ENCODE measurements around the gene ZNF80.
"Not testable (repeated sequence)": the region's sequence is repeated elsewhere in the genome, so short reads cannot be mapped to it uniquely, and the experiment has no call there.

ZNF80 gene

GRCh38 chr3:114237478-114237877 lies at the start of gene ZNF80:
Gene ZNF80 (minus strand): TSS chr3:114237578. CDS start chr3:114237074, 504 bp downstream.
- DNase-seq; H3K27me3 ChIP-seq (replicated peaks; ENCODE audit: insufficient read depth, low read length); H3K79me2 ChIP-seq (ENCODE audit: low read length); H4K20me1 ChIP-seq (ENCODE audit: insufficient read depth, low read length); H3K4me2 ChIP-seq (ENCODE audit: low read depth, low read length); H3K4me1 ChIP-seq (ENCODE audit: low read length); H3K4me3 ChIP-seq (ENCODE audit: low read length); H3K9ac ChIP-seq (ENCODE audit: low read length); H3K9me2 ChIP-seq (replicated peaks; ENCODE audit: insufficient read depth, low read length); H3F3A ChIP-seq (ENCODE audit: insufficient read depth, low read length); H3K9me3 ChIP-seq (replicated peaks; ENCODE audit: insufficient read depth, low read length); H3K27ac ChIP-seq (ENCODE audit: low read length); H2AFZ ChIP-seq (ENCODE audit: low read length); H3K36me3 ChIP-seq (replicated peaks; ENCODE audit: insufficient read depth, low read length): not testable (repeated sequence)

GRCh38 chr3:114286266-114286665 lies 48.9 kb upstream of the ZNF80 start:
- no peaks in the 10 kb centered on the region for H3K27me3 ChIP-seq (replicated peaks; ENCODE audit: insufficient read depth, low read length)
- H3K27ac ChIP-seq (ENCODE audit: low read length) = no peak overlapping the region
- no peaks in the 10 kb centered on the region for H3K9me3 ChIP-seq (replicated peaks; ENCODE audit: insufficient read depth, low read length)
- no peaks in the 10 kb centered on the region for H3K36me3 ChIP-seq (replicated peaks; ENCODE audit: insufficient read depth, low read length)
- H3K9me2 ChIP-seq (replicated peaks; ENCODE audit: insufficient read depth, low read length) = no peaks in the 10 kb centered on the region
- DNase-seq = no peak
- H4K20me1 ChIP-seq (ENCODE audit: insufficient read depth, low read length) = no peaks in the 10 kb centered on the region
- H3F3A ChIP-seq (ENCODE audit: insufficient read depth, low read length) = peaks cover 14% of the 10 kb centered on the region
- no peak overlapping the region for H3K4me2 ChIP-seq (ENCODE audit: low read depth, low read length)
- no peak overlapping the region for H2AFZ ChIP-seq (ENCODE audit: low read length)
- no peaks in the 10 kb centered on the region for H3K79me2 ChIP-seq (ENCODE audit: low read length)
- H3K4me1 ChIP-seq (ENCODE audit: low read length) = peaks cover 9% of the 10 kb centered on the region
- TF ChIP-seq CTCF (IDR thresholded peaks at IDR 0.05; ENCODE audit: low read length) = no peak
- no peak for TF ChIP-seq EZH2 (optimal IDR thresholded peaks at IDR 0.05; ENCODE audit: low read depth, low read length)
- TF ChIP-seq EZH2phosphoT487 (IDR thresholded peaks at IDR 0.05; ENCODE audit: low read length) = no peak
- H3K4me3 ChIP-seq (ENCODE audit: low read length) = no peak overlapping the region
- no peak overlapping the region for H3K9ac ChIP-seq (ENCODE audit: low read length)

- Histone ChIP-seq H3K9me2 (replicated peaks; ENCODE audit: insufficient read depth, low read length) (no peaks in the 10 kb centered on the region), H3K27ac (ENCODE audit: low read length) (no peak overlapping the region), H3K36me3 (replicated peaks; ENCODE audit: insufficient read depth, low read length) (no peaks in the 10 kb centered on the region), H3K4me3 (ENCODE audit: low read length) (no peak overlapping the region), H4K20me1 (ENCODE audit: insufficient read depth, low read length) (no peaks in the 10 kb centered on the region), H3K79me2 (ENCODE audit: low read length) (no peaks in the 10 kb centered on the region), H3K4me1 (ENCODE audit: low read length) (peaks cover 8% of the 10 kb centered on the region), H3F3A (ENCODE audit: insufficient read depth, low read length) (peaks cover 8% of the 10 kb centered on the region), H3K9me3 (replicated peaks; ENCODE audit: insufficient read depth, low read length) (no peaks in the 10 kb centered on the region), H2AFZ (ENCODE audit: low read length) (no peak overlapping the region), H3K27me3 (replicated peaks; ENCODE audit: insufficient read depth, low read length) (no peaks in the 10 kb centered on the region), H3K4me2 (ENCODE audit: low read depth, low read length) (no peak overlapping the region), H3K9ac (ENCODE audit: low read length) (no peak overlapping the region)
- DNase-seq = no peak
- no peak for TF ChIP-seq EZH2 (optimal IDR thresholded peaks at IDR 0.05; ENCODE audit: low read depth, low read length)
Measured at GRCh38 chr3:114285648-114286230, 48.4 kb upstream of the ZNF80 start.

GRCh38 chr3:114284644-114285043 lies 47.3 kb upstream of the ZNF80 start:
- H3F3A ChIP-seq (ENCODE audit: insufficient read depth, low read length) = no peaks in the 10 kb centered on the region
- no peaks in the 10 kb centered on the region for H3K9me2 ChIP-seq (replicated peaks; ENCODE audit: insufficient read depth, low read length)
- H3K79me2 ChIP-seq (ENCODE audit: low read length) = no peaks in the 10 kb centered on the region
- no peak overlapping the region for H3K9ac ChIP-seq (ENCODE audit: low read length)
- no peak for DNase-seq
- TF ChIP-seq EZH2 (optimal IDR thresholded peaks at IDR 0.05; ENCODE audit: low read depth, low read length) (no peak), EZH2phosphoT487 (IDR thresholded peaks at IDR 0.05; ENCODE audit: low read length) (no peak), CTCF (IDR thresholded peaks at IDR 0.05; ENCODE audit: low read length) (no peak)
- H2AFZ ChIP-seq (ENCODE audit: low read length) = no peak overlapping the region
- H3K4me1 ChIP-seq (ENCODE audit: low read length) = no peaks in the 10 kb centered on the region
- H3K4me2 ChIP-seq (ENCODE audit: low read depth, low read length) = no peak overlapping the region
- no peaks in the 10 kb centered on the region for H3K36me3 ChIP-seq (replicated peaks; ENCODE audit: insufficient read depth, low read length)
- H3K9me3 ChIP-seq (replicated peaks; ENCODE audit: insufficient read depth, low read length) = no peaks in the 10 kb centered on the region
- no peak overlapping the region for H3K27ac ChIP-seq (ENCODE audit: low read length)
- H3K4me3 ChIP-seq (ENCODE audit: low read length) = no peak overlapping the region
- H3K27me3 ChIP-seq (replicated peaks; ENCODE audit: insufficient read depth, low read length) = no peaks in the 10 kb centered on the region
- no peaks in the 10 kb centered on the region for H4K20me1 ChIP-seq (ENCODE audit: insufficient read depth, low read length)

- H2AFZ ChIP-seq (ENCODE audit: low read length); H3K9me2 ChIP-seq (replicated peaks; ENCODE audit: insufficient read depth, low read length); H3K27ac ChIP-seq (ENCODE audit: low read length); H3K79me2 ChIP-seq (ENCODE audit: low read length); H3K4me2 ChIP-seq (ENCODE audit: low read depth, low read length); DNase-seq; H3K36me3 ChIP-seq (replicated peaks; ENCODE audit: insufficient read depth, low read length); H4K20me1 ChIP-seq (ENCODE audit: insufficient read depth, low read length); H3F3A ChIP-seq (ENCODE audit: insufficient read depth, low read length); H3K27me3 ChIP-seq (replicated peaks; ENCODE audit: insufficient read depth, low read length); H3K9ac ChIP-seq (ENCODE audit: low read length); H3K4me1 ChIP-seq (ENCODE audit: low read length); H3K9me3 ChIP-seq (replicated peaks; ENCODE audit: insufficient read depth, low read length); H3K4me3 ChIP-seq (ENCODE audit: low read length): not testable (repeated sequence)
Measured at GRCh38 chr3:114276856-114277255, 39.5 kb upstream of the ZNF80 start.

Data from MM.1S (cell line).